ENCODE data around the gene FBXL17.

GRCh38 chr5:108001222-108001621 lies 380.7 kb downstream of the FBXL17 start:
- no peak for TF ChIP-seq POLR2A (IDR thresholded peaks at IDR 0.05)
- TF ChIP-seq CTCF (IDR thresholded peaks at IDR 0.05): no peak
